B cell (primary cell): Measurements from ENCODE around the gene ANK3. TPM values are rescaled to one million over a fixed set of nuclear protein-coding genes. Genes with fewer than 3 reads are reported as not detected.

Source experiments
- ATAC-seq: fragments of 200-7000 bp; cut with Tn5 transposase; one replicate; pipeline ENCODE4 v1.10.0; 2021; ENCODE audit warnings: low read depth, mild to moderate bottlenecking, moderate number of reproducible peaks, moderate library complexity
- CTCF ChIA-PET: fragments of 350-600 bp; sonication (Branson Sonifier 250); formaldehyde crosslinking; loops from one replicate; lab custom pipeline; 2021; ENCODE audit warnings: antibody characterized with exemption, inconsistent platforms; lab: Charles Lee
- POLR2A ChIA-PET: fragments of 350-600 bp; sonication (Branson Sonifier 250); formaldehyde crosslinking; loops from one replicate; lab custom pipeline; 2021; ENCODE audit warnings: antibody characterized with exemption; lab: Charles Lee
- DNase-seq: peaks from one replicate; pipeline ENCODE4 v3.0.0; 2013
- H2AFZ ChIP-seq: 2 replicates; pipeline ENCODE4 v1.6.1; 2012; ENCODE audit warnings: mild to moderate bottlenecking, low read depth, low read length; ENCODE audit not compliant: insufficient read depth, poor library complexity, severe bottlenecking
- H3K27ac ChIP-seq, 2 donors: 1 replicate in 1 of 2; 2 replicates in 1 of 2; pipeline ENCODE4 v1.5.1; 2012 to 2013; ENCODE audit warnings: low read length in 2 of 2, mild to moderate bottlenecking in 2 of 2, moderate library complexity in 1 of 2
- H3K27me3 ChIP-seq, 4 experiments: fragments of 200-600 bp in 1 of 4; sonication (generic) in 1 of 4; replicated peaks in 1 of 4; 1 replicate in 2 of 4; 2 replicates in 2 of 4; pipeline versions ENCODE4 v1.6.1 to v1.7.0; 2013 to 2016; ENCODE audit warnings: low read length in 3 of 4, mild to moderate bottlenecking in 2 of 4, mixed read lengths in 1 of 4, moderate library complexity in 1 of 4; ENCODE audit not compliant: insufficient read depth in 4 of 4, control insufficient read depth in 3 of 4; ENCODE audit errors: control extremely low read depth in 1 of 4
- H3K36me3 ChIP-seq, 2 experiments: replicated peaks in 1 of 2; 1 replicate in 1 of 2; 2 replicates in 1 of 2; pipeline versions ENCODE4 v1.6.1 to v1.7.1; 2013; ENCODE audit warnings: low read length in 1 of 2; ENCODE audit not compliant: insufficient read depth in 2 of 2, control insufficient read depth in 1 of 2; ENCODE audit errors: control extremely low read depth in 1 of 2, extremely low read depth in 1 of 2
- H3K4me1 ChIP-seq, 2 donors: fragments of 200-600 bp in 1 of 2; sonication (generic) in 1 of 2; 1 replicate in 1 of 2; 2 replicates in 1 of 2; pipeline versions ENCODE4 v1.5.1 to v1.6.1; 2013 to 2017; ENCODE audit warnings: low read length in 2 of 2; ENCODE audit not compliant: control insufficient read depth in 2 of 2, insufficient read depth in 2 of 2
- H3K4me2 ChIP-seq: replicated peaks from 2 replicates; pipeline ENCODE3; 2012; ENCODE audit warnings: mild to moderate bottlenecking, low read depth, low read length; ENCODE audit not compliant: poor library complexity, severe bottlenecking
- H3K4me3 ChIP-seq, 5 experiments: fragments of 200-600 bp in 1 of 5; sonication (generic) in 1 of 5; 1 replicate in 3 of 5; 2 replicates in 2 of 5; pipeline versions ENCODE4 v1.5.1 to v1.7.0; 2011 to 2016; ENCODE audit warnings: low read length in 4 of 5, mild to moderate bottlenecking in 4 of 5, low read depth in 2 of 5, control low read depth in 1 of 5, moderate library complexity in 1 of 5; ENCODE audit not compliant: insufficient read depth in 1 of 5; ENCODE audit errors: control extremely low read depth in 1 of 5, extremely low read depth in 1 of 5
- H3K79me2 ChIP-seq: fragments of 200-600 bp; sonication (generic); one replicate; pipeline ENCODE4 v1.6.0; 2016; ENCODE audit warnings: low read length; ENCODE audit not compliant: control insufficient read depth, insufficient read depth
- H3K9ac ChIP-seq: fragments of 200-600 bp; sonication (generic); 2 replicates; pipeline ENCODE4 v1.6.1; 2017; ENCODE audit warnings: mild to moderate bottlenecking, low read length, moderate library complexity
- H3K9me3 ChIP-seq, 3 donors: one replicate each; pipeline versions ENCODE4 v1.6.1 to v1.7.1; 2013; ENCODE audit warnings: low read length in 2 of 3; ENCODE audit not compliant: control insufficient read depth in 2 of 3, insufficient read depth in 1 of 3; ENCODE audit errors: control extremely low read depth in 1 of 3
- H4K20me1 ChIP-seq: 2 replicates; pipeline ENCODE4 v1.6.0; 2012; ENCODE audit warnings: mild to moderate bottlenecking, low read length; ENCODE audit not compliant: insufficient read depth, control insufficient read depth, poor library complexity, severe bottlenecking
- H3K27ac Mint-ChIP-seq: one replicate; pipeline ENCODE4 v1.8.0; 2021; ENCODE audit warnings: mixed read lengths
- H3K27me3 Mint-ChIP-seq: one replicate; pipeline ENCODE4 v1.8.0; 2021; ENCODE audit warnings: mixed read lengths
- H3K4me1 Mint-ChIP-seq: one replicate; pipeline ENCODE4 v1.8.0; 2021; ENCODE audit warnings: mixed read lengths
- H3K4me3 Mint-ChIP-seq: one replicate; pipeline ENCODE4 v1.8.0; 2021; ENCODE audit warnings: mixed read lengths
- H3K9me3 Mint-ChIP-seq: one replicate; pipeline ENCODE4 v1.8.0; 2022; ENCODE audit warnings: mixed read lengths; ENCODE audit not compliant: insufficient read depth
- CTCF ChIP-seq: fragments of 200-600 bp; IDR thresholded peaks from one replicate; pipeline ENCODE4 v1.8.0; 2022; ENCODE audit warnings: antibody characterized with exemption, mild to moderate bottlenecking
- EZH2 ChIP-seq: IDR thresholded peaks from 2 replicates; pipeline ENCODE4 v1.6.1; 2012; ENCODE audit warnings: borderline replicate concordance, low read depth, mild to moderate bottlenecking, moderate library complexity, low read length; ENCODE audit not compliant: insufficient read depth, poor library complexity, severe bottlenecking
- WGBS: methylation state at CpG from one replicate; pipeline ENCODE4 v1.1.5; 2013; ENCODE audit warnings: missing lambda C conversion rate; ENCODE audit not compliant: insufficient coverage; 5-methylcytosine and 5-hydroxymethylcytosine counted together
- intact Hi-C: fragments of 100-400 bp; cut with micrococcal nuclease; formaldehyde crosslinking; loops from one replicate; pipeline ENCODE4 v1.10.0; 2022
- polyA plus RNA-seq: library from polyadenylated mRNA; depleted of rRNA; stranded (reverse); fragments of >200 nt; gene quantifications from 2 replicates; pipeline ENCODE4 v1.2.3, GENCODE V29; 2012
- total RNA-seq, 2 donors: library from RNA; stranded (reverse); fragments of 120-200 nt in 1 of 2; gene quantifications; 1 replicate in 1 of 2; 2 replicates in 1 of 2; pipeline versions ENCODE4 v1.2.3 to v1.2.4, GENCODE V29; 2013 to 2022

ANK3 gene
- total and polyA plus RNA-seq, 2 donors (not counting 1 experiment from before 2014, with no cell fraction given) = 4.9 to 21.6 TPM

GRCh38 chr10:60043561-60044241 lies 346.0 kb downstream of the ANK3 start:
- no peak overlapping the region for H3K27ac Mint-ChIP-seq
- 100% methylated on average over 1 of the region's 6 CpGs for WGBS

More at GRCh38 chr10:60043561-60044241, 346.0 kb downstream of the ANK3 start:
- H3K9ac ChIP-seq = no peak overlapping the region
- no peaks in the 10 kb centered on the region for H4K20me1 ChIP-seq
- Mint-ChIP-seq H3K4me1 (peaks cover 7% of the 10 kb centered on the region), H3K9me3 (no peaks in the 10 kb centered on the region), H3K27me3 (no peaks in the 10 kb centered on the region), H3K4me3 (no peak overlapping the region)
- intact Hi-C loops = no loop called here
- no peaks in the 10 kb centered on the region for H3K27me3 ChIP-seq
- no peaks in the 10 kb centered on the region for H3K79me2 ChIP-seq
- H3K27ac ChIP-seq = no peak overlapping the region
- H3K4me3 ChIP-seq = no peak overlapping the region
- ChIA-PET CTCF (interaction anchor here (0.7 kb wide), 1 partner anchor 11 kb away, joined by 3 read pairs; no protein-coding TSS in a partner anchor), POLR2A (no interaction called here)
- H2AFZ ChIP-seq = no peak overlapping the region
- H3K9me3 ChIP-seq = no peaks in the 10 kb centered on the region
- H3K4me1 ChIP-seq = peaks cover 0 to 5% of the 10 kb centered on the region in 2 donors
- DNase-seq (no peak), ATAC-seq (no peak)
- no peaks in the 10 kb centered on the region for H3K36me3 ChIP-seq
- no peak overlapping the region for H3K4me2 ChIP-seq
- TF ChIP-seq EZH2 (no peak), CTCF (no peak)
